Parathyroid adenoma (tissue), 2 donors: ENCODE measurements around the gene CCDC43.
"Not testable (repeated sequence)": the region's sequence is repeated elsewhere in the genome, so short reads cannot be mapped to it uniquely, and the experiment has no call there.

Source experiments
- H2AFZ ChIP-seq: fragments of 300-600 bp; sonication (generic); one replicate; pipeline ENCODE4 v1.7.0; 2017; ENCODE audit warnings: antibody characterized with exemption, mild to moderate bottlenecking
- H3K27ac ChIP-seq: fragments of 300-600 bp; sonication (generic); one replicate; pipeline ENCODE4 v1.7.0; 2017
- H3K27me3 ChIP-seq: fragments of 300-600 bp; sonication (generic); one replicate; pipeline ENCODE4 v1.7.0; 2017; ENCODE audit warnings: low read length; ENCODE audit not compliant: control insufficient read depth, insufficient read depth
- H3K36me3 ChIP-seq: fragments of 300-600 bp; sonication (generic); one replicate; pipeline ENCODE4 v1.7.0; 2017; ENCODE audit warnings: low read length; ENCODE audit not compliant: control insufficient read depth, insufficient read depth
- H3K4me1 ChIP-seq: fragments of 300-600 bp; sonication (generic); one replicate; pipeline ENCODE4 v1.7.0; 2017; ENCODE audit warnings: control low read depth
- H3K4me2 ChIP-seq: fragments of 300-600 bp; sonication (generic); one replicate; pipeline ENCODE4 v1.7.0; 2017; ENCODE audit warnings: low read length
- H3K4me3 ChIP-seq: fragments of 300-600 bp; sonication (generic); one replicate; pipeline ENCODE4 v1.7.0; 2017; ENCODE audit warnings: low read depth, low read length
- H3K79me2 ChIP-seq: fragments of 300-600 bp; sonication (generic); one replicate; pipeline ENCODE4 v1.7.0; 2017; ENCODE audit warnings: control low read depth
- H3K9ac ChIP-seq: fragments of 300-600 bp; sonication (generic); one replicate; pipeline ENCODE4 v1.7.0; 2017; ENCODE audit warnings: mild to moderate bottlenecking
- H3K9me3 ChIP-seq: fragments of 300-600 bp; sonication (generic); one replicate; pipeline ENCODE4 v1.7.0; 2017; ENCODE audit warnings: low read length; ENCODE audit not compliant: control insufficient read depth
- CTCF ChIP-seq: fragments of 300-600 bp; sonication (generic); IDR thresholded peaks from one replicate; pipeline ENCODE4 v1.7.0; 2017; ENCODE audit warnings: antibody characterized with exemption, mild to moderate bottlenecking
- donor health status: primary hyperparathyroidism.

CCDC43 gene

GRCh38 chr17:44733753-44734152 is 44.2 kb upstream of the CCDC43 start:
- no peaks in the 10 kb centered on the region for H3K27me3 ChIP-seq
- TF ChIP-seq CTCF, result no peak
- H3K9me3 ChIP-seq, result no peaks in the 10 kb centered on the region

GRCh38 chr17:44726121-44726520 is 36.5 kb upstream of the CCDC43 start:
- H3K27ac ChIP-seq, H3K4me1 ChIP-seq, H3K27me3 ChIP-seq, H2AFZ ChIP-seq, H3K9me3 ChIP-seq, H3K4me3 ChIP-seq, H3K4me2 ChIP-seq, H3K9ac ChIP-seq, H3K36me3 ChIP-seq, H3K79me2 ChIP-seq: not testable (repeated sequence)

More at GRCh38 chr17:44733753-44734152, 44.2 kb upstream of the CCDC43 start:
- H3K36me3 ChIP-seq, result no peaks in the 10 kb centered on the region
- H2AFZ ChIP-seq, result no peak overlapping the region
- no peaks in the 10 kb centered on the region for H3K79me2 ChIP-seq
- H3K4me2 ChIP-seq, result no peak overlapping the region
- H3K9ac ChIP-seq, result no peak overlapping the region
- no peak overlapping the region for H3K27ac ChIP-seq
- H3K4me3 ChIP-seq, result no peak overlapping the region
- H3K4me1 ChIP-seq, result no peaks in the 10 kb centered on the region

DNA sequence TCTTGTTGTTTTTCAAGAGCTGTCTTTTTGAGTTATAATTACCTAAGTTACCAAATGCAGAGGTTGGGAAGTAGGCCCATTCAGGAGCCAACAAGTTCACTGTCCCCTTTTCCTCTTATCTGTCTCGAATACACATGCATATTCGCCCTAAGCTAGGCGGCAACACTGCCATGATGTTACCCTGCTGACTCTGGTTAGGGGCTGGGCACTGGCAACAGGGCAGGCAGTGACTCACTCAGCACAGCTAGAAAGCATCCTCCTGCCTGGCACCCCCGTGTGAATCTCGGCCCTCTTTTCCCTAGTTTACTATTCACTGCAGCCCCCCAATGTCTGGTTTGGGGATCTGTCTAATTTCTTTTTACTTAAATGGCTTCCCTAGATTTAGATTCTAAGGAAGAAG is 32.7 kb upstream of the CCDC43 start:
- H3K4me1 ChIP-seq, result no peaks in the 10 kb centered on the region
- no peaks in the 10 kb centered on the region for H3K36me3 ChIP-seq
- no peaks in the 10 kb centered on the region for H3K9me3 ChIP-seq
- TF ChIP-seq CTCF, result no peak
- H2AFZ ChIP-seq, result no peak overlapping the region
- no peaks in the 10 kb centered on the region for H3K27me3 ChIP-seq
- no peak overlapping the region for H3K9ac ChIP-seq
- no peak overlapping the region for H3K4me2 ChIP-seq
- no peak overlapping the region for H3K27ac ChIP-seq
- H3K4me3 ChIP-seq, result no peak overlapping the region
- H3K79me2 ChIP-seq, result no peaks in the 10 kb centered on the region

DNA sequence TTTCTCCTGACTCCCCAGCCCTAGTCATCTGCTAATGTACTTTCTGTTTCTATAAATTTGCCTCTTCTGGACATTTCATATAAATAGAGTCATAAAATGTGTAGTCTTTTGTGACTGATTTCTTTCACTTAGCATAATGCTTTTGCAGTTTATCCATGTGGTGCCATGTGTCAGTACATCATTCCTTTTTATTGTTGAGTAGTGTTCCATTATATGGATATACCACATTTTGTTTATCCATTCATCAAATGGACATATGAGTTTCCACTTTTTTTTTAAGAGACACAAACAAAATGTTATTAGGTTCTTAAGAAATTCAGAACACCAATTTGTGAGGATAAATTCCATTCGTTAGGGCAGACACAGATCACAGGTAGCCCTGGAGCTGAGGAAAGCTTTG is 29.9 kb upstream of the CCDC43 start:
- H3K79me2 ChIP-seq, result no peaks in the 10 kb centered on the region
- H3K36me3 ChIP-seq, result no peaks in the 10 kb centered on the region
- no peak overlapping the region for H2AFZ ChIP-seq
- no peaks in the 10 kb centered on the region for H3K9me3 ChIP-seq
- TF ChIP-seq CTCF, result no peak
- H3K27ac ChIP-seq, result no peak overlapping the region
- no peak overlapping the region for H3K4me3 ChIP-seq
- H3K4me2 ChIP-seq, result no peak overlapping the region
- H3K9ac ChIP-seq, result no peak overlapping the region
- no peaks in the 10 kb centered on the region for H3K4me1 ChIP-seq
- no peaks in the 10 kb centered on the region for H3K27me3 ChIP-seq

DNA sequence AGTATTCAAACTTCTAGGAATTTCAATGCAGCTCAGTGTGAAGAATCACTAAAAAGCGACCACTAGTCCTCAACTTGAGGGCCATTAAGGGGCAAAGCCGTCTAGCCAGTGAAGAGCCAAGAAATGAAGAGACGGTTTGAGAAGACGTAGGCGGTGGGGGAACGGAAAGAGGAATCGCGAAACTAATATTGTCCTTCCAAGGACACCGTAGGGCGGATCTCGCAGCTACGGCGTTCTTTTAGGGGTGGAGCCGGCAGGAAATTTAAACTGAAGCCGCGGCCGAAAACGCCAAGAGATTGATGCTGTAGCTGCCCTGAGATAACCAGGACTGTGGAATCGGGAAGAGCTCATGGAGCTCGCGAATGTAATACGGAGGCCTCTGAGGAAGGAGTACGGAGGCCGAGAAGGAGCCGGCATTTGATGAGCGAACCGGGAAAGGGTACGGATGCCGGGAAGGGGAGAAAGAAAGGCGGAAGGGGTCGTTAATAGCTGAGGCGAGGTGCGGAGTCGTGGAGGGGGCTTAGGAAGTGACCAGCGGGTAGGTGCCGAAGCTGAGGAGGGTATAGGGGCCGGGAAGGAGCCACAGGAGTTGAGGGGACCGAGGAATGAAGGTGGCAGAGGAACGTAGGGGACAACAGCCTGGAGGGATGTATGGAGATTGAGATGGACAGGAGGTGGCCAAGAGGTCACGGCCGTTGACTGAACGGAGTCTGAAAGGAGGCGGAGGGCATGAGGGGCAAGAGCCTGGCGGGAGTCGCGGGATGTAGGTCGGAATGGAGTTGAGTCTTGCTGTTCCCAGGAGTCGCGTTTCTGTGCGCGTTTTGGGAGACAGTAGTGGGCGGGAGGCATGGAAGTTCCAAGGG is 19.1 kb upstream of the CCDC43 start, which contains the start of gene DBF4B:
DBF4B (plus strand) TSS at position 265 of the 863 bp plus-strand sequence; CDS start at position 421, 156 bp downstream.
- peak within 1 kb of the TSS; percentile 88 for H2AFZ ChIP-seq
- H3K4me3 ChIP-seq, result peak within 1 kb of the TSS; percentile 93
- TF ChIP-seq CTCF, result no peak
- H3K4me2 ChIP-seq, result peak within 1 kb of the TSS; percentile 89
- peaks cover 7% of the 10 kb centered on the region for H3K4me1 ChIP-seq
- no peaks in the 10 kb centered on the region for H3K27me3 ChIP-seq
- H3K9ac ChIP-seq, result peak within 1 kb of the TSS; percentile 38
- H3K27ac ChIP-seq, result peak within 1 kb of the TSS; percentile 79
- H3K79me2 ChIP-seq, result no peaks in the 10 kb centered on the region
- no peaks in the 10 kb centered on the region for H3K36me3 ChIP-seq
- no peaks in the 10 kb centered on the region for H3K9me3 ChIP-seq
